Measurements from ENCODE around the gene ABCG5. TPM values are rescaled to one million over a fixed set of nuclear protein-coding genes. Genes with fewer than 3 reads are reported as not detected.

ABCG5 gene
- total RNA-seq, 1 donor from 2014 or later = not detected

DNA sequence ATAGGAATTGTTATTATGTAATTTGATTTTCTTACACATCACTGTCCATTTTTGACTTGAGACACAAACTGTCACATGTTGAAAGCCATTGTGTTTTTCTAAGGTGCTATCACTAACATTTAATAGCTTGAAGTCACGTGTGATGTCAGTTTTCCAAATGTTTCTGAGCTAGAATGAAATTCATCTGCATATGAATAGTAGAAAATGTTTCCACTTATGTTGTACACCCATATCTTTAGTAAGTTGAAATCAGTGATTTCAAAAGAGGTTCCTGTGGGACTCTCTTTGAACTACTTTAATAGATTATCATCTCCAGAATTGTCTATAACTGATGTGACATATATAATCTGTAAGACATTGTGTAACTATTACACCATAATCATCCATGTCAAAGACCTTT lies 27.8 kb downstream of the ABCG5 start:
- no peak overlapping the region for H3K4me3 Mint-ChIP-seq (ENCODE audit: unreplicated experiment)
- no peak for TF ChIP-seq CTCF (IDR thresholded peaks at IDR 0.05; ENCODE audit: partially characterized antibody, unreplicated experiment)
- no peaks in the 10 kb centered on the region for H3K36me3 Mint-ChIP-seq (ENCODE audit: unreplicated experiment)
- H3K27ac Mint-ChIP-seq (ENCODE audit: unreplicated experiment) = peak overlapping the region; percentile 68
- no peak for DNase-seq
- H3K27me3 Mint-ChIP-seq (ENCODE audit: unreplicated experiment) = peaks cover 2% of the 10 kb centered on the region
- H3K4me1 Mint-ChIP-seq (ENCODE audit: low read depth, unreplicated experiment) = peaks cover 18% of the 10 kb centered on the region
- peaks cover 2% of the 10 kb centered on the region for H3K9me3 Mint-ChIP-seq (ENCODE audit: unreplicated experiment)

GRCh38 chr2:43810452-43810851 lies 28.2 kb downstream of the ABCG5 start:
- Mint-ChIP-seq H3K27me3 (ENCODE audit: unreplicated experiment) (peaks cover 2% of the 10 kb centered on the region), H3K4me1 (ENCODE audit: low read depth, unreplicated experiment) (peaks cover 18% of the 10 kb centered on the region), H3K4me3 (ENCODE audit: unreplicated experiment) (peak overlapping the region; percentile 30), H3K9me3 (ENCODE audit: unreplicated experiment) (peaks cover 1% of the 10 kb centered on the region), H3K36me3 (ENCODE audit: unreplicated experiment) (no peaks in the 10 kb centered on the region), H3K27ac (ENCODE audit: unreplicated experiment) (peak overlapping the region; percentile 68)
- TF ChIP-seq CTCF (IDR thresholded peaks at IDR 0.05; ENCODE audit: partially characterized antibody, unreplicated experiment) = no peak
- DNase-seq = no peak

- peaks cover 2% of the 10 kb centered on the region for H3K27me3 Mint-ChIP-seq (ENCODE audit: unreplicated experiment)
- no peak overlapping the region for H3K27ac Mint-ChIP-seq (ENCODE audit: unreplicated experiment)
- TF ChIP-seq CTCF (IDR thresholded peaks at IDR 0.05; ENCODE audit: partially characterized antibody, unreplicated experiment) = no peak
- DNase-seq = no peak
- no peaks in the 10 kb centered on the region for H3K9me3 Mint-ChIP-seq (ENCODE audit: unreplicated experiment)
- no peaks in the 10 kb centered on the region for H3K36me3 Mint-ChIP-seq (ENCODE audit: unreplicated experiment)
- no peak overlapping the region for H3K4me3 Mint-ChIP-seq (ENCODE audit: unreplicated experiment)
- H3K4me1 Mint-ChIP-seq (ENCODE audit: low read depth, unreplicated experiment) = peaks cover 13% of the 10 kb centered on the region
Observed at GRCh38 chr2:43806719-43807031, 32.0 kb downstream of the ABCG5 start.

GRCh38 chr2:43803113-43803512 lies 35.5 kb downstream of the ABCG5 start:
- no peak for DNase-seq
- no peaks in the 10 kb centered on the region for H3K36me3 Mint-ChIP-seq (ENCODE audit: unreplicated experiment)
- no peak for TF ChIP-seq CTCF (IDR thresholded peaks at IDR 0.05; ENCODE audit: partially characterized antibody, unreplicated experiment)
- no peaks in the 10 kb centered on the region for H3K4me1 Mint-ChIP-seq (ENCODE audit: low read depth, unreplicated experiment)
- peaks cover 2% of the 10 kb centered on the region for H3K27me3 Mint-ChIP-seq (ENCODE audit: unreplicated experiment)
- no peak overlapping the region for H3K27ac Mint-ChIP-seq (ENCODE audit: unreplicated experiment)
- no peaks in the 10 kb centered on the region for H3K9me3 Mint-ChIP-seq (ENCODE audit: unreplicated experiment)
- H3K4me3 Mint-ChIP-seq (ENCODE audit: unreplicated experiment) = no peak overlapping the region

DNA sequence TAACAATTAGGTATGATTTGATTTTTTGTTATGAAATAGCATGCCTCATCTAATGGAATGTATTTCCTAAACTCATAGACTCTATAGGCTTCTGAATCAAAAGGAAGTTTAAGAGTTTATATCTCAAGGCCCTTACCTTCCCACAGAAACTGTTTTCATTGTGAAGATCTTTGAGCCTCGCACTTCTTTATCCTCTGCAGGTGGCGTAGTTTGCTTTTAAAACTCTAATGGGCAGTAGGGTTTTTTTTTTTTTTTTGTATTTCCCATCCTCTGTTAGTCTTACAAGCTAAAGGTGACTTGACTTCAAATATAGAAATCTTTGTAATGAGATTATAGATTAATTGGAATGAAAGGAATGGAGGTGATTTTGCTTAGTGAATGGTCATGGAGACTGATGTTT lies 36.5 kb downstream of the ABCG5 start:
- TF ChIP-seq CTCF (IDR thresholded peaks at IDR 0.05; ENCODE audit: partially characterized antibody, unreplicated experiment) = no peak
- no peak overlapping the region for H3K27ac Mint-ChIP-seq (ENCODE audit: unreplicated experiment)
- no peaks in the 10 kb centered on the region for H3K4me1 Mint-ChIP-seq (ENCODE audit: low read depth, unreplicated experiment)
- H3K4me3 Mint-ChIP-seq (ENCODE audit: unreplicated experiment) = no peak overlapping the region
- no peaks in the 10 kb centered on the region for H3K27me3 Mint-ChIP-seq (ENCODE audit: unreplicated experiment)
- no peaks in the 10 kb centered on the region for H3K36me3 Mint-ChIP-seq (ENCODE audit: unreplicated experiment)
- H3K9me3 Mint-ChIP-seq (ENCODE audit: unreplicated experiment) = no peaks in the 10 kb centered on the region
- no peak for DNase-seq

Measured in glutamatergic neuron (in vitro differentiated cells).